G401 (cell line): Measurements from ENCODE around the gene CCDC175. TPM values are rescaled to one million over a fixed set of nuclear protein-coding genes. Genes with fewer than 3 reads are reported as not detected.

Experiments used
- DNase-seq: peaks from one replicate; pipeline ENCODE4 v3.0.0-alpha.2; 2015; ENCODE audit warnings: low spot score
- in situ Hi-C: cut with HindIII; loops from 2 replicates; pipeline ENCODE4 v1.10.0; 2016; ENCODE audit warnings: low sequenced_read_pairs, mixed read lengths
- total RNA-seq: library from RNA; depleted of rRNA; stranded (reverse); fragments of >200 nt; shearing (Covaris generic); gene quantifications from 2 replicates; pipeline ENCODE4 v1.2.3, GENCODE V29; 2014

Gene CCDC175
- total RNA-seq, 1 experiment from 2014 or later, result not detected

DNA sequence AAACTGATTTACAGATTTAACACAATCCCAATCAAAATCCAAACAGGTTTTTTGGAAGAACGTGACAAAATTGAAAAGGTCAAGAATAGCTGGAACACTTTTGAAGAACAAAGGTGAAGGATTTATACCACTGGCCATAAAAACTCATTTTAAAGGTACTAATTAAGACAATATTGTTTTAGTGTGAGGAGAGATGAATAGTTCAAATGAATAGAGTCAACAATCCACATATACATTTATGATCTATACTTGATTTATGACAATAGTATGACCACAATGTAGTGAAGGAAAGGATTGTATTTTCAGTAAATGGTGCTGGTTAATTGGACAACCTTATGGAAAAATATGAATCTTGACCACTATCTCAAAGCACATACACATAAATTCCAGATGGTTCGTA, 29.3 kb downstream of the CCDC175 start:
- DNase-seq, result no peak
- in situ Hi-C loops, result no loop called here

DNA sequence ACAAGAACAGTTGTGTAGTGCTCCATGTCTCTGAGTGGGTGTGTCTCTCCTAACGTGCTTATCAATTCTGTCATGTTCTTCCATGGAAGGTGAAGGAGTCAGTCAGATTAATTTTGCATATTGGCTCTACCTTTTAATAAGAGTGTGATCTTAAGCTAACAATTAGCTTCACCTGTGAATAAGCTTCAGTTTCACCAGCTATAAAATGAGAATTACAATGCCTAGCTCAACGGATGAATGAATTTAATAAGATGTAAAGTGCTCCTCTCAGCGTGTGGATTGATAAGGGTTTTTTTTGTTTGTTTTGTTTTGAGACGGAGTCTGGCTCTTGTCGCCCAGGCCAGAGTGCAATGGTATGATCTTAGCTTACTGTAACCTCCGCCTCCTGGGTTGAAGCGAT, 32.7 kb downstream of the CCDC175 start:
- no peak for DNase-seq

DNA sequence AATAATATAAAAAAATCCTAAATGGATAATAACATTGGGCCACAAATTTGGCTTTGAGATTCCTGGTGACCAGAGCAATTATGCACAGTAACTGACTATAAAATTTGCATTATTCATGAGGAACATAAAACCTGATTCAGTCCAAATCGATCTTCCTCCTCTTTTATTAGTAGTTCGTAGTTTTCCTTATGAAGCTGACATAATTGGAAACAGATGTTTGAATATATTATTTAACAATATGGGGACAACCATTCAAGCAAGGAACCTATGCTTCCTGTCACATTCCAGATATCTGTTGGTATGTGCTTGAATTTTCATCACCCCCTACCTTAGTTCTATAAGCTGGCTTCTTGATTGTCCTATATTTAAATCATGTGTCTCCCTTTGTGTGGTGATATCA, 34.9 kb downstream of the CCDC175 start:
- in situ Hi-C loops, result no loop called here
- no peak for DNase-seq

More for the DNA sequence above, 32.7 kb downstream of the CCDC175 start:
- in situ Hi-C loops, result no loop called here

DNA sequence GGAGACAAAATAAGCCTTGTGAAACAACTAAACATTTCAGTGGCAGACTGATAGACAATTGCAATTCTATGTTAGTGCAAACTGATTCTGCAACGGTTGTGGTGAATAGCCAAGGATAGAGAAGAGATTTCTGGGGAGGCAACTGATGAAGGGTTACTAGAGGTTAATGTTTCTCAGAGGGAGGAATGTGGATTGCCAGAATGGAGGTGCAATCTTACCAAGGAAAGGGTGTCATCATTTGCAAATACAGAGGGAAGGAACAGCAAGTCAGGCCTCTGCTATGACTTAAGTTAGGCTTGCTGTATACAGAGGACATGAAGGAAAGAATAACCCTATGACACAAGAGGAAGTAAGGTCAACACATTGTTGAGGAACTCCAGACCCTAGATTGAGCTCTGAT, 35.8 kb downstream of the CCDC175 start:
- in situ Hi-C loops, result no loop called here
- DNase-seq, result peak; percentile 31

DNA sequence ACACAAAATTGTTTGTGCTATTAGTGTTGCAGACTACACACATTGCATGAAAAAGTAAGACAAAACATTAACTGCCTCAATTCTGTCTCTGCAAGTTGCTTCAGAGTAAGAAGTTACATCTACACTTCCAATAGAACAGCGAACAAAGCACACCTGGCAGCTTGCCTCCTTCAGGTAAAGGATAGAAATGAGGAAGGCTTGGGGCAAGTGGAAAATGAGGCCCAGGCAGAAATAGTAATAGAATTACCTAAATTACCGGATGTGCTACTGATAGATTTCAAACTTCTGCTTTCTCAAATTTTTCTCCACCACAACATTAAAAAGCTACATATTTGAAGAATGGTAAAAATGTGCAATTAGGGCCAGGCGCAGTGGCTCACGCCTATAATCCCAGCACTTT, 37.7 kb downstream of the CCDC175 start:
- peak; percentile 56 for DNase-seq
- in situ Hi-C loops, result no loop called here

DNA sequence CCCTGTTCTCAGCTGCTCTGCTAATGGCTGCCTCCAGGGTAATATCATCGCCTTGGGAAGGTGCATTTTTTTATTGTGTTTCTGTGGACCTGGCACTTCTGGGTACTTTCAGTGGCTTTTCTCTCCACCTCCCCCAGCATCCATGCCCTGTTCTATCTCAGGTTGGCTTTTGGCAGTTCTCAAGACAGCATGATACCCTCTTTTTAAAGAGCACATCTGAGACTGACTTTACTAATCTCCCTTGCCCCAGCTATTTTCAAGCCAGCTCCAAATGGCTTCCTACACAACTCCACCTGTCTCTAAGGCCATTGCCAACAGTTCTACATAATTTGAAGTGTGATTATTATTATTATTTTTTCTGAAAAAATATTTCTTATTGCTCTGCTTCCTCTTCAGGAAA, 39.1 kb downstream of the CCDC175 start:
- in situ Hi-C loops, result no loop called here
- DNase-seq, result peak; percentile 80

DNA sequence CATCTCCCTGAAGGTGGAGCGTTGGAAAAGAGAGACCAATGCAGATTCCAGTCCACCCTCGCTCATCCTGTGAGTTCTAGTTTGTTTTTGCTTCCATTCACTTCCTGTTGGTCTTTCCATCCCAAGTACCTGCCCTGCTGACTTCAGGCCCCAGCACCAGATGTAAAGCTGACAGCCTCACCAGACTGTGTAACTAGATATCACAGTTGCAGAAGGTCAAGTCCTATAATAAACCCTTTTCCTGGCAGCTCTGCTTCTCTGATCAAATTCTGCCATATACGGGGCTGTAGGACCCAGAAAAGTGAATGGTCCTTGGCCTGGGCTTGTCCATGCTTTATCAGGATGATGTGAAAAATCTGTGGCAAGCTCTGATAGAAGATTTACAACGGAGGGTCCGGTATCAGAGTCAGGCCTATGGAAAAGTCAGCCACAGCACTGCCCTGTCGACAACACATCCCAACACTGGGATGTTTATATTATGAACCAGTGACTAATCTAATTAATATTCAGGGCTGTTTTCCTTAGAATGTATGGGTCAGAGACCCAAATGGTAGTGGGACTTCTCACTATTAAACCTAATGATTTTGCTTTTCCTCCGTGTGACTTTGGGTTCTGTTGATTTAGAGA, 42.1 kb downstream of the CCDC175 start:
- DNase-seq, result no peak
- in situ Hi-C loops, result no loop called here

DNA sequence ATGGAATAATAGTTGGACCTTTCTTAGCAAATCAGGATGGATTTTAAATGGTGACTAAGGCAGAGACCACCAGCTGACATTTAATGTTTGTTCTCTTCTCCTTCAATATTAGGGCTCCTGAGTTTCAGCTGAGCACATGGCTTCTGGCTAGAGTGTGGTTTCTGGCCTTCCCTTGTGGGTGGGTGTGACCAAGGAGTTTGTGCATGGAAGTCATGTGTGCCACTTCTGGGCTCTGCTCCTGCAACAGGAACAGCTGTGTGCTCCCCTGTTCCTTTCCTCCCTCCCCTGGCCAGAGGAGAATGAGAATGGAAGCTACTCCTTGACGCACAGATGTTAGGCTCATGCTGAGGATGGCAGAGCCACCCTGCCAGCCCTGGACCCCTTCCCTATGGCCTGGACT, 44.2 kb downstream of the CCDC175 start:
- in situ Hi-C loops, result no loop called here
- DNase-seq, result no peak

DNA sequence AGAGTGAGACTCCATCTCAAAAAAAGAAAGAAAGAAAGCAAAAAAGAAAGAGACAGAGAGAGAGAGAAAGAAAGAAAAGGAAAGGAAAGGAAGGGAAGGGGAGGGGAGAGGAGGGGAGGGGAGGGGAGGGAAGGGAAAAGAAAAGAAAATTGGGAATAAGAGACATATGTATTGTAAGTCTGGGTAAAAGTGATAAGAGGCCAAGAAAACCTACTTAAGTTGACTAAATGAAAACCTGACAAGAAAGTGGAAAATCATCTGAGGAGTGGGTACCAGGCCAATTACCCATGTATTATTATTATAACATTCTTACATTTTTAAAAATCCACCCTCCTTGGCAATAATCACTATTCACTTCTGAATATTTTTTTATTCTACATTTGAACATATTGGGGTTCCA, 46.3 kb downstream of the CCDC175 start:
- in situ Hi-C loops, result no loop called here
- no peak for DNase-seq

DNA sequence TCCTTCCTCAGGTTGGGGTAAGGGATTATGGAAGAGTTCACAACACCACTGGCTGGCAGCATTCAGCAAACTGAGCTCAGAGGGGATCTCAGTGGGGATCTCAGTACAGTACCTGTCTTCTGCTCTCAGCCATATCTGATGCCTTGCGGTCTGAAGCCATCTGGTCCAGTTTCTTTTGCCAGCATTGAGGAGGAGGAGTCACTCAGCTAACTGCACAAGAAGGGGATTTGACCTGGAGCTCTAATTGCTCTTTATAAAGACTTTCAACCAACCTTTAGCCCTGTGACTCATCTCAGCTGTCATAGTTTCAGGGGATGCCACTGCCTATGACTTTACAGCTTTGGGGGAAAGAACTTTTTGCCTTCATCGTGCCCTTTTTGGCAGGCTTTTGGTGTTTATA, 47.4 kb downstream of the CCDC175 start:
- DNase-seq, result peak; percentile 92
- in situ Hi-C loops, result no loop called here

DNA sequence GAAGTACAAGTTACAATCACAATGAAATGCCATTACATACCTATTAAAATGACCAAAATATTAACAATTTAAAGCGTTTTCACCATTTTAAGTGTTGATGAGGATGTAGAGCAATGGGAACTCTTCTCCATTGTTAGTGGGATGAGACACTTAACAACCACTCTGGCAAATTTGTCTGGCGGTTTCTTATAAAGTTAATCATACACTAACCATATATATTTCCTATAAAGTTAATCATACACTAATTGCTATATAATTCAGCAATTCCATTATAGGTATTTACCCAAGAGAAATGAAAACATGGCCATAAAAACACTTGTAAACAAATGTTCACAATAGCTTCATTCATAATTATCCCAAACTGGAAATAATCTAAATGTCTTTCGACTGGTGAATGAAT, 56.4 kb downstream of the CCDC175 start:
- in situ Hi-C loops, result no loop called here
- no peak for DNase-seq

DNA sequence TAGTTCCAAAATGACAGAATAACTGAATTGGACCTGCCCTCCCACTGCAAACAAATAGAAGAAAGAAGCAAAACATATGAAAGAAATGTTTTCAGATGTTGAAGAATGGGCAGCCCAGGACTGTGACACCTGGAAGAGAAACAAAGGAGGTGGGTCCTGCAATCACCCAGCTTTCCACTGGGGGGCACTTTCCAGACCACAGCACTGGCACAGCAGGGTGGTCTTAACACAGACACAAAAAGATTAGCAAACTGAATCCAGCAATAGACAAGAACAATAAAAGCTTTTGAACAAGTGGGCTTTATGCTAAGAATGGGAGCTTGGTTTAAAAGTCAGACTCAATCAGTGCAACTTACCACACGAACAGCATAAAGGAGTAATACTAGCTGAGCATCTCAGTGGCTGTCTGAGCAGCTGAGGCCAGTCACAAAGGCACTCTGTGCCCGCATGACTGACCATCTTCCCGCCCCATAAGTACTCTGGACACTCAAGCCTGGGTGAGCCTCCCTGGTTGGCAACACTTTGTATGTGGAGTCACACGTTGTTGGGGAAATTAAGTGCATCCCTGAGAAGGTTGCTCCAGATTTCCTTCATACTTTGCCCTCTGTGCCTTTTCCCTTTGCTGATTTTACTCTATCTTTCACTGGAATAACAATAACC, 64.6 kb downstream of the CCDC175 start:
- in situ Hi-C loops, result no loop called here
- peak; percentile 69 for DNase-seq

DNA sequence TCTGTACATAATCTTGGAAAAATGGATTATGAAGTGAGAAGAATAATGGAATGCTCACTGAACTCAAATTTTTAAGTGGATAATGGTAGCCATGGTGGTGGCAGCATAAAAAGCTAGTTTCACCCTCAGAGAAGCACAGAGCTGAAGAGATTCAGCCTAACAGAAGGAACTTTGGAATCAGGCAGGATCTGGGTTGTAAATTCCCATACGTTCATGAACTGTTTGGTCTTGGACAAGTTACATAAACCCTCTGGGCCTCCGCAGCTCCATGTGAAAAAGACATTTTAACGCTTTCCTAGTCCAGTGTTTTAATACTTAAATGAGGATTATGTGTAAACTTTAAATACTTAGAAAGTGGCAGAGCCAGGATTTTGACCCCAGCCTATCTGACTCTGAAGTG, 65.6 kb downstream of the CCDC175 start:
- no peak for DNase-seq
- in situ Hi-C loops, result no loop called here

DNA sequence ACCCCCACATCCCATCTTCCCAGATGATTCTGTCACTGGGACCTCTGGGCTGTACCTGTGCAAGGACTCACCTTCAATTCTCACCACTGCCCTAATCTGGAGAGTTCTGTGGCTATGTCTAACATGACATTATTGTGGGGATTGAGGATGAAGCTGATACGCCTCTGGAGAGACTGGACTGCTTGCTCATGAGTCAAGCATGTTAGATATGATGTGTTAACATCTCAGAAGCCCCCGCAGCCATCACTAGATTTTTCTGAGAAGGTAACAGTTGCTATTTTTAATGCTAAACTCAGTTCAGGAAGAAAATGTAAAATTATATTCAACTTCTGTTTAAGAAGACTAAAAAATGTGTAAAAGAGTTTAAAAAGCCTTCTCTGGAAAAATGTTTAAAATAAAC, 66.6 kb downstream of the CCDC175 start:
- no peak for DNase-seq
- in situ Hi-C loops, result no loop called here

DNA sequence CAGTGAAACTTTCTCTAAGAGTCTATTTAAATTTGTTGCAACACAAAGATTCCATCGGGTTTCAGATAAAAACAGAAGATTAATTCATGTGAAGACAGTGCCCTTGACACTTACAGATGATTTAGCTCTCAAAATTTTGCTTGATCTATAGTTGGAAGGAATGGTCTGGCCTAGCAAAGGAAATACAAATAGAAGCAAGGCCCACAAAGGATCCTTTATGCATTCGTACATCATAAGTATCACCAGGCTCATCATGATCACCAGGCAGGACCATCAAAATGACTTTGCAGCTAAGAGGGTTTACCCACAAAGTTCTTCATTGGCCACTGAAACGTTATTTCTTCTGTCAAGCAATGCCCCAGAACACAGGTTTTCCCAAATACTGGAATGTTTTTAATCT, 67.5 kb downstream of the CCDC175 start:
- in situ Hi-C loops, result no loop called here
- DNase-seq, result no peak

DNA sequence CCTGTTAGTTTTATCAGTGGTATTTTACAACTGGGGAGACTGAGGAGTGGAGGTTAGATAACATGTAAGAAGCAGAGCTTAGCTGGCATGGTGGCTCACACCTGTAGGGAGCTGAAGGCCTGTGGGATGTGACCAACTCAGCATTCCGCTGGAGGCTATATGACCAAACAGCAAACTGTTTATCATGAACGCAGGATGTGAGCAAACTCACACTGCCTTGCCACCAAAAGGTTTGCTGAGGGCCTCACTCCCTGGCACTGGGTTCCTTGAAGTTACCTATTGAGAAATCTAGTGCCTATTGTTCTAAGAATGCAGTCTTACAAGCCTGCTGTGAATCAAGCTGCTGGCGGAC, 68.9 kb downstream of the CCDC175 start:
- DNase-seq, result no peak
- in situ Hi-C loops, result no loop called here

DNA sequence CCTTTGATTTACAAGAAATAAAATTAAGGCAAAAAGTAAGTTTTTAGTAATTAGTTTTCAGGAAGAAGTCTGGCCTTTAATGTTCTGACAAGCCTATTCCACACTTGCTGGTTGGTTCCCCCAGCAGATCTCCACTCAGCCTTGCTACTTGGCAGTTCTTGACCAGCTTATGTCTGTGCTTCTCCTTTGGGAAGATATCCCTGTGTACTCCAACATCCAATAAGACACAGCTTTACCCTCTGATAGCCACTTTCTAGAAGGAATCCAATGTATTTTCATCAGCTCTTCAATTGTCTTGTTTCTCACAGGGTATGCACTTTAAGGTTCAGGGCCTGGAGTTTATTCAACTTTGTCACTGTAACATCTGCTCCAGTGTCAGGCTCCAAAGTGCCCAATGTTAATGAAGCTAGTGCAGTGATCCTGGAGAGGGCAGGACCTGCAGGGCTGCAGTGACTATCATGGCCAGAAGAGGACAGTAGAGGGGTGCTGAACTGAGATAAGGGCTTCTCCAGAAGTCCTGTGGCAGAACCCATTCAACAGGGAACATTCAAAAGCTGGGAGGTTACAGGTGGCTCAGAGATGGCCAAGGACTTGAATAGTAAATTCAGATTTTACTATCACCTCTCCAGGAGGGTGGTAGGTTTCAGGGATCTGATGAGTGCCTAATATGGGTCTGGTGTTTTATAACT, 69.4 kb downstream of the CCDC175 start:
- in situ Hi-C loops, result no loop called here

DNA sequence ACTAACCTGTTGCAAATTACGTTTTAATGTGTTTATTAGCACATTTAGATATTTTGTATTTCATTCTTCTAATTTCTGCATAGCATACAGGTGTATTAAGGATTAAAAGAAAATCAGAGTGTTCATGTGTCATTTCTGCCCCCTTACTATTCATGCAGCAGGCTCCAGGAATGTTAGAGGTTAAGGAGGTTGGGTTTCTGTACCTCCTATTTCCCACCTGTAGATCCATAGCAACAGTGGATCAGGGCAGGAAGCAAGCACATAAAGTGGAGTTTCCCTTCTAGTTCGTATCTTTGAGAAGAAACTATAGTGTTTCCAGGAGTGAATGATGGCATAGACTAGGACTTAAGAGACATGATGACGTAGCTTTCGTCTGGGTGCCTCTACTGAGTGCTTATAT, 73.4 kb downstream of the CCDC175 start:
- in situ Hi-C loops, result no loop called here
- no peak for DNase-seq

More for the DNA sequence above, 69.4 kb downstream of the CCDC175 start:
- peak; percentile 79 for DNase-seq

DNA sequence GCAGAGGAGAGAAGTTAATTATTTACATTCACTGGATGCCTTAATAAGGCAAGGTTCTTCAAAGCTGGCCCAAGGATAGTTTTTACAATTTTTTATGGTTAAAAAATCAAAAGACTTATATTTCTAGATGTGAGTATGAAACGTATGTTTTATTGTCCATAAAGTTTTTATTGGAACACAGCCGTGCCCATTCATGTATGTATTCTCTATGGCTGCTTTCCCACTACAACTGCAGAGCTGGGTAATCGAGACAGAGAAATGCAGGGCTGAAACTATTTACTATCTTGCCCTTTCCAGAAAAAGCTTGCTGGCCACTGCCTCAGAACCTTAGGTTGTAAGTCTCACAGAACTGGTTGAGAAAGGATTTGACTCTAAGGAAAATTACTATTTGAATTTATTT, 75.9 kb downstream of the CCDC175 start:
- in situ Hi-C loops, result no loop called here
- no peak for DNase-seq

DNA sequence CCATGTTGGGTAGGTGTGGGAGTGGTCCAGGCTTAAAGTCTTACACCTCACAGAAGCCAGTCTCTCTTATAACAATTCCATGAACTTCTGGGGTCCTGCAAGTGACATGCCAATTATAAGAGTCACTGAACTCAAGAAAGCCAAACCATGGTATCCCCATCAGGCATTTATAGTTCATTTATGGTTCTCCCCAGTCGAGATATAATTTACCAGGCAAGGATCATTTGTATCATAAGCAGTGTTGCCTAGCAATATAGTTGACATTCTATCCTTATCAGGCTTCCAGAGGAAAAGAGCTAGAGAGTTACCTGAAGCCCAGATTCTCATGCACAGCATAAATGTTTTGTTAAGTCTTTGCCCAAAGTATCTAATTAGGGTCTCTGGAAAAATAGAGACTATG, 84.2 kb downstream of the CCDC175 start:
- in situ Hi-C loops, result no loop called here
- DNase-seq, result no peak

DNA sequence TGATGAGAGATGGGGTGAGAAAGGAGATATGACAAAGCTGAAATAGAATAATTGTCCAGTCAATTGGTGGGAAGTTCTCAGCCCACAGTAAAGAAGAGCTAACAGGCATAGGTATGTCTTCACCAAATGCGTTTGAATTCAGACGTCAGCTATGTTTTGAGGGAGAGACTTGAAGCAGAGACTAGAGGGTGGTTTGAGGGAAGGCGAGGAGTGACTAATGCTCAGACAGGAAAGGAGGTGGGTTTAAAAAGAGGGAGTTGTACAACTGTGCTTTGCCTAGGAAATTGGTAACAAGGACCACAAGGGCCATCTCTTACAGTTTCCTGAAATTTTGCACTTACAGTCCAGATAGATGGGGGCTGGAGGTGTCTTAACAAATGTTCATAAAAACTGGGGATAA, 85.9 kb downstream of the CCDC175 start:
- no peak for DNase-seq
- in situ Hi-C loops, result no loop called here
